GM21737 (cell line): ENCODE results near the gene PPP2R5D.
A peak's percentile ranks its signal among the peaks of the same experiment; 100 is the strongest.
"Not testable (repeated sequence)": the region's sequence is repeated elsewhere in the genome, so short reads cannot be mapped to it uniquely, and the experiment has no call there.

ENCODE experiments used
- ATAC-seq: cut with Tn5 transposase; IDR thresholded peaks from one replicate; pipeline ENCODE4 v1.9.1; 2021; ENCODE audit warnings: mild to moderate bottlenecking, moderate library complexity; ENCODE audit not compliant: unreplicated experiment

PPP2R5D gene

DNA sequence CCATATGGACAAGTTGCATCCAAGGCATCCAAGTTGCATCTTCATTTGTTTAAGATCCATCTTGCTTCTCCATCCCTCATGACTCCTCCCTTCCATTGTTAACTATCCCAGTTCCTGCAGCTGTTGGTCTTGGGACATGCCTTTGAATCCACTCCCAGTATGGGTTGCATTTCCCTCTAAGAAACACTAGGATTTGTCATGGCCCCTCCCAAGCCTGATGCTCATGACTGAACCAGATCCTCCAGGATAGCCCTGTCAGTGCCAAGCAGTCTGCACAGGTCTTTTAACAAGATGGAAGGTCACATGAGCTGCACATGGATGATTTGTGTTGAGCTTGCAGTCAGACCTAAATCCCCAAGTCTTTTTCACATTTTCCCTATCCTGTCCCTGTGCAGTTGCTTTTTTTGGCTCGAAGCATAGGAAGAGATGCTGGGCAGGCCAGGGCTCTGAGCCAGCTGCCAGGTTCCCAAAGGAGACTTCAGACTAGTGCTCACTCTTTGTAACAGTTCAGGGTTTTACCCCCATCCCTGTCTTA is 4.2 kb downstream of the PPP2R5D start:
- no peak for ATAC-seq

DNA sequence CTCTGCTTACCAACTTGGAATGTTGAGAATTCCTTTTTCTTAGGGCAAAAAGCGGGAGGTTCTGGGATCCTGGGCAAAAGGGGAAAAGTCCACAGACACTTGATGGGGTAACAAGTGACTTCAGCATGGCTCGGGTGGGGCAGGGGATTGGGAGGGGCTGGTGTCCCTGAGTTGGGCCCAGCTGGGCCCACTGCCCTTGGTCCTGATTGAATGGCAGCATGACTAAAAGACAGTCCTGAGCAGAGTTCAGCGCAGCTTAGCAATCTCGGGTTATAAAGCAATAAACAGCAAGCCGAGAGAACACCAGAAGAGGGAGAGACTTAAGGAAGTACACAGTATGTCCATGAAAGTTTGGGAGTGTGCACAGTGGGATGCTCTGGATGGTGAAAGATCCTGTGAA is 5.6 kb downstream of the PPP2R5D start:
- ATAC-seq = no peak

DNA sequence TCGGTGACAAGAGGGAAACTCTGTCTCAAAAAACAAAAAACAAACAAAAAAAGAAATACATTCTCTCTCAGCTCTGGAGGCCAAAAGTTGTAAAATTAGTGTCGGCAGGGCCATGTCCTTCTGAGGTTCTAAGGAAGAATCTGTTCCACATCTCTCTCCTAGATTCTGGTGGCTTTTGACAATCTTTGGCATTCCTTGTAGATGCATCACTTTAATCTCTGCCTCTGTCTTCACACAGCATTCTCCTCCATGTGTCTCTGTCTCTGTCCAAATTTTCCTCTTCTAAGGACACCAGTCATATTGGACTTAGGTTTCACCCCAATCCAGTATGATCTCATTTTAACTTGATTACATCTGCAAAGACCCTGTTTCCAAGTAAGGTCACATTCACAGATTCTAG is 9.1 kb downstream of the PPP2R5D start:
- no peak for ATAC-seq

DNA sequence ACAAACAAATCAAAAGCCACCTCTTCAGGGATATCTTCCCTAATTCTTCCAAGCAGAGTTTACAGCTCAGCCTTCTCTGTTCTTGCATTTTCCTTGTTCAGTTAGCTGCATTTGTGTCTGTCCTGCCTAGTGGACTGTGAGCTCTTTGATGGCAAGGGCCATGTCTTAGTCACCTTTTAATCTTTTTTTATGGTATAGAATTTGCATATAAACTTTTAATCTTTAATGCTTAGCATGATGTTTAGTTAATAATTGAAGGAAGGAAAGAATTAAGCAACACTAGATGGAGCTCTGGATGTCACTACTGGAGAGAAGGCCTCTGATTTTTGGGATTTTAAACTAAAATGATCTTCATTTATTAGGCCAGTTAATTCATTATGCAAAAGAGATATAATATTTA is 12.1 kb downstream of the PPP2R5D start:
- no peak for ATAC-seq

DNA sequence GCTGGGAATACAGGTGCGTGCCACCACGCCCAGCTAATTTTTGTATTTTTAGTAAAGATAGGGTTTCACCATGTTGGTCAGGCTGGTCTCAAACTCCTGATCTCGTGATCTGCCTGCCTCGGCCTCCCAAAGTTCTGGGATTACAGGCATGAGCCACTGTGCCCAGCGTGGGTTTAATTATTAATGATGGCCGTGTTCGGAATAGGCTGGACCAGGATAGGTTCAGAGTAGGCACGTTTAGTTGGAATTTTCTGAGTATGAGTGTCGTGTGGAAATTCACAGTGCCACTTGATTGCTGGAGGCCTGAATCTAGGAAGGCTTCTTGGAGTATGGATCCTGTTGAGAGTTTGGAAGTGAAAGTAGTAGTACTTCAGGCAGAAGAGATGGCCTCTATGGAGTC is 13.8 kb downstream of the PPP2R5D start:
- not testable (repeated sequence) for ATAC-seq

DNA sequence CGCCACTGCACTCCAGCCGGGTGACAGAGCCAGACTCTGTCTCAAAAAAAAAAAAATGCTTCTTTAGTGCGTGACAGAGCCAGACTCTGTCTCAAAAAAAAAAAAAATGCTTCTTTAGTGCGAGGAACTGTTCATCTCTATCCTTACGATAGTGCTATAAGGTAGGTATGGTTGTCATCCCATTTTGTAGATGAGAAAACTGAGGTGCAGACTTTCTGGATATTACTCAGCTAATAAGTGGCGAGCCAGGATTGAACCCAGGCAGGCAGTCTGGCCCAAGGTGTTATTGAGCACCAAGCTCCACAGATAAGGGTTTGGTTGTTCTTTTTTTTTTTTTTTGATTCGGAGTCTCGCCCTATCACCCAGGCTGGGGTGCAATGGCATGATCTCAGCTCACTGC is 17.5 kb downstream of the PPP2R5D start:
- ATAC-seq = no peak

DNA sequence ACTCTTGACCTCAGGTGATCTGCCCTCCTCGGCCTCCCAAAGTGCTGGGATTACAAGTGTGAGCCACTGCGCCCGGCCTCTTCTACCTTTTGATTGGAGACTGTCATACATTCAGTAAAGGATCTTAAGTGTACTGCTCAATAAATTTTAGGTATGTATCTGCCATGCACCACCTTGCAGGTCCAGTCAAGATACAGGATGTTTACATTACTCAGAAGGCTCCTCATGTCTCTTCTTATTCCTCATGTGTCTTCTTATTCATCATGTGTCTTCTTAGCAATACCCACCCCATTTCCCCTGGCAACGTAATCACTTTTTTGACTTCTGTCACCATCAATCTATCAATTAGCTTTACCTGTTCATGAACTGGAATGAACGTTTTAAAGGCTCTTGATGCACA is 21.5 kb downstream of the PPP2R5D start:
- no peak for ATAC-seq

DNA sequence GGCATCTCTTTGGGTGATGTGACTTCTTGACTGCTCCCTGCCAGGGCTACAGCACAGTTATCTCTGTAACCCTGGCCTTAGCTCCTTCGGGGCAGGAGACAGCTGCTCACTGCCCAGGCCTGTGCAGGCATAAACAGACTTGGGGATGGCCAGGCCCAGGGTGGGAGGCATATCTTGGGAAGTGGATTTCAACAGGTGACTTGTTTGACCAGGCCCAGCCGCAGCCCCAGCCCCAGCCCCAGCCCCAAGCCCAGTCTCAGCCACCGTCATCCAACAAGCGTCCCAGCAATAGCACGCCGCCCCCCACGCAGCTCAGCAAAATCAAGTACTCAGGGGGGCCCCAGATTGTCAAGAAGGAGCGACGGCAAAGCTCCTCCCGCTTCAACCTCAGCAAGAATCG is 21.9 kb downstream of the PPP2R5D start:
- ATAC-seq = no peak

DNA sequence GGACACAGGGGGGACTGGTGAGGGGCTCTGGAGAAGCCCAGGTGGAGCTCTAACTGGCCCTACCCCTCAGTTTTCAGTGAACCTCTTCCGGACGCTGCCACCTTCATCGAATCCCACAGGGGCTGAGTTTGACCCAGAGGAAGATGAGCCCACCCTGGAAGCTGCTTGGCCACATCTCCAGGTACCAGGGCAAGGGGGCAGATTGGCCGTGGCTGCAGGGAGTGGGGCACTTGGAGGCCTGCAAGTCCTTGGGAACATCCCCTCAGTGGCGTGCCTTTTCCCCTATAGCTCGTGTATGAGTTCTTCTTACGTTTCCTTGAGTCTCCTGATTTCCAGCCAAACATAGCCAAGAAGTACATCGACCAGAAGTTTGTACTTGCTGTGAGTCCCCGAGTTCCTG is 22.8 kb downstream of the PPP2R5D start:
- ATAC-seq = no peak

DNA sequence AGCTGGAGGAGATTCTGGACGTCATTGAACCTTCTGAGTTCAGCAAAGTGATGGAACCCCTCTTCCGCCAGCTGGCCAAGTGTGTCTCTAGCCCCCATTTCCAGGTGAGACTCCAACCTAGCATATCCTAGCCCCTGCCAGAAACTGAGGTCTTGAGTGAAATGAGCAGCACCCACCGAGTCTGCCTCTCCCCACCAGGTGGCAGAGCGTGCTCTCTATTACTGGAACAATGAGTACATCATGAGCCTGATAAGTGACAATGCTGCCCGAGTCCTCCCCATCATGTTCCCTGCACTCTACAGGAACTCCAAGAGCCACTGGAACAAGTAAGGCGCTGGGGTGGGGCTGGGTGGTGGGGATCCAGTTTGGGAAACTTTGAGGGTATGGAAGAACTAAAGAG is 24.8 kb downstream of the PPP2R5D start:
- no peak for ATAC-seq

DNA sequence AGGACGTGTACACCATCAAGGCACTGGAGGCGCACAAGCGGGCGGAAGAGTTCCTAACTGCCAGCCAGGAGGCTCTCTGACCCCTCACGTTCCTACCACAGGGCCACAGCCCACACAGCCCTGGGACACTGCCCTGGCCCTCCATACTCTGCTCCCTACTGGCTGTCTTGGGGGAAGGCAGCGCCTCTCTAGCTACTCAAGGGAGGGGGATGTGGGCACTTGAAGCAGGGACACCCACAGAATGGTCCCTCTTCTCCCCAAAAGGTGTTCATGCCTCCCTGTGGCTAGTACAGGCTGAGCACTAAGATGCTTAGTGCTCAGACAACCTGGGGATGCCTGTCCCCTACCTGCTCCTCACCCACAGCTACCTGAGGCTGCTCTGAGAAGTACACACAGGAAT is 26.8 kb downstream of the PPP2R5D start:
- ATAC-seq = no peak

DNA sequence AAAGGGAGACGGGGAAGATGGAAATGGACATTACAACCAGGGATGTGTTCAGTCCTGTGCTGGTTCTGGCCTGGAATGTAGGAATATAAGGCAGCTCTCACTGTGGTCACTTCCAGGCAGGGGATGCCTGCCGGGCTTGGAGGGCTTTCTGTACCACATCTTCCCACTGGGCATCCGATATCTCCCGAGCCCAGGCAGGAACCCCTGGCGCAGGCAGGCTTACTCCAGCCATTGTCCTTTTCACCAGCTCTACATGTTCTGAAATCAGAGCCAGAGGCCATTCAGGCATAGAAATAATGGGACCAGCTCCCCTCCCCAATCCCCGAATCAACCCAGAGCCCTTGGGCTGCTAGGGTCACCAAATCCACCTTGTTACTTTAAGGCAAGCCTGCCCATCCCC is 28.0 kb downstream of the PPP2R5D start:
- ATAC-seq = no peak

DNA sequence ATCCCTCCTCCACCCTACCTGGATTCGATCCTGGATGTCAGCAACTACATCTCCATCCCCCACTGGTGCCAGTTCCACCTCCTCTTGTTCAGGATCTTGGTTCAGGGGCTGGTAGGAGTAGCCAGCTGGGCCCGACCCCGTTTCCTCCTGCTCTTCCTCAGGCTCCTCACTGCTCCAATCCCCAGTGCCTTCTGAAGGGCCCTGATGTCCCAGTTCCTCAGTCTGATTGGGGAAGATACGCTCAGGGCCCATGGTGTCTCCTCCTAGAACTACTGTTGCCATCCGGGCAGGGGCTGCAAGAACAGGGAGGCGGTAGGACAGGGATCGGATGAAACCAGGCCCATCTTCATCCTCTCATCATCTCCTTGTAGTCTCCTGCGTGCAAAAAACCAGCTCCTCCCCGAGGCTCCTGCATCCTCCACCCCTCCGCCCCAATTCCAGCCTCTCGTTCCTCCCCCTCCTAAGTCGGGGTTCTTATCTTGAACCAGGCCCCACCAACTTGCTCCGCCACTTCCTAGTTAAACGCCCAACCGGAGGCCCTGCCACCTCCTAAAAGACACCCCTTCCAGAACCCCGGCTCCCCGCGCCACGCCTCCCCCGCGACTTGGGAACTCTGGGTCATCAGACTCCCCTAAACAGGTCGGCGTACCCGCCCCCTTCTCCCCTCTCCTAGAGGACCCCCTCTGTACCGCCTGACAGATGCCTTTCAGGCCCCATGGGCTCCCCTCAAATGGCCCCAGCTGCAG is 28.9 kb downstream of the PPP2R5D start:
- ATAC-seq = peak; percentile 13

DNA sequence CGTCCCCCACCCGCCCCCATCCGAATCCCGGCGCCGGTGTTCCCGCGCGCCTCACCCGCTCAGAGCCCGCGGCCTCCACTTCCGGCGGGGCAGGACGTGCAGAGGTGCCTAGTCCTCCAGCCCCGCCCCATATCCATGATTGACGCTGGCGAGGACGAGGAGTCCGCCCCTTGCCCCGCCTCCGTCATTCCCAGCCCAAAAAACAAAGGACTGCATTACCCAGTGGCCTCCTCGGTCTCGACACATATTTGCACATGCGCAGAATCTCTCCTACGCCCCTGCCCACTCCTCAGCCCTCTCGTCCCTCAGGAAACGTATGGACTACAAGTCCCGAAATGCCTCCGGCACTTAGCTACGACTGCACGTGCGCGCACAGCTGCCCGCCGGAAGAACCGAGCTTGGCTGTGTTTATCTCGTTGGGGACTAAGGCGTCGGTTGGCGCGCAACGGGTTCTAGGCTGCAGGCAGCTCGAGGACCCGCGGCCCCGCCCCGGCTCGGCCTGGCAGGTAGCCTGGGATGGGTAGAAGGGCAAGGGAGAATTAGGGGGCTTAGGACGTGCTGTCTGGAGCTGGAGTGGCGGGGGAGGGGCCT is 29.6 kb downstream of the PPP2R5D start, which contains the start of the genes KLHDC3 and MEA1:
Gene KLHDC3, plus strand, starts transcription at position 407 of the 591 bp plus-strand sequence. CDS start 2,944 bp downstream, outside the sequence.
Gene MEA1, minus strand, starts transcription at position 104 of the 591 bp plus-strand sequence. CDS start 133 bp downstream, outside the sequence.
- peak; percentile 86 for ATAC-seq

DNA sequence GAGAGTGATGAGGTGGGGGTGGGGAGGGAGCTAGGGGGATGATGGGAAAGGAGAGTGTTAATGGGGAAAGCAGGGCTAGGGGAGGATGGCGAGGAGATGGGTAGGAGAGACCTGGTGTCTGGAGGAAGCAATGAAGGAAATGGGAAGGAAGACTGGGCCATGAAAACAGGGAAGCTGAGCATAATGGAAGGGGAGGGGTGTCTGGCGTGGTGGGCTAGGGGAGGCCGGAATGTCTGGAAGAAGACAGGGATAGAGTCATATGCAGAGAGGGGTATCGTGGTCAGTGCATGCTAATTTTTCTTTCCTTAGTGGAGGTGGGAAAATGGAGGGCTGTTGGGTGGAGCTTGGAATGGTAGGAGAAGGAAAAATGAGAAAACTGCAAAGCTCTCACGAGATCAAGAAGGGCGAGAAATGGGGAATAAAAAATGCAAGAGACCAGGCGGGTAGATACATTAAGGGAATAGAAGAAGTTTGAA is 30.1 kb downstream of the PPP2R5D start:
- ATAC-seq = no peak

DNA sequence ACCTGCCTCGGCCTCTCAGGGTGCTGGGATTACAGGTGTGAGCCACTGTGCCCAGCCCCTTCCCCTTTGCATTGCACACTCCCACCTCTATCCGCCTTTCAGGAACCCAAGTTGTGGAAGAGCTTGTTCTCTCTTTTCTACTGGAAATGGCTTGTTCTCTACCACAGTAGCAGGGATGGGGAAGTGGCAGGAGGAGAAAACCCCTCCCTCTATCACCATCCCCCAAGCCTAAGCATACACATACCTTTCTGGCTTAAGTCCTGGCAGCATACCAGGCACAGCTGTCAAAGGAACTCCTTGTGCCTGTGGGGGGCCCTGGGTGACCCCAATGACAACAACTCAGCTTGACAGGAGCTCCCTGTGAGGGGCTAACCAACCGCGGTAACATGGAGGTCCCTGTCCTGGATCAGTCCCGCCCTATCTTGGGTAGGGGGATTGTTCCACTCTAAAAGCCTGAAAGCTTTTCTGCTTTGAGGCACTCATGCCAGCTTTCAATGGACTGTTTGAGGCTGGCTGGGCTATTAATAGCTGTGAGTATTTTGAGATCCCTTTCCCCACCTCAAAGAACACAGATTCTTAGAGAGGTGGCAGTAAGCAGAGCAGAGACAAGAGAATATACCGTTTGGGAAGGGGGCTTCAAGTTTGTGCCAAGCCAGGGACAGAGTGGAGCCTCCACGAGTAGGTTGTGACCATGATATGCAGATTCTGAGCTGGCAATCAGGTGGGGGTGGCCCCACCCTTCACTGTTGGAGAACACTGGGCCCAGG is 32.0 kb downstream of the PPP2R5D start:
- ATAC-seq = no peak

DNA sequence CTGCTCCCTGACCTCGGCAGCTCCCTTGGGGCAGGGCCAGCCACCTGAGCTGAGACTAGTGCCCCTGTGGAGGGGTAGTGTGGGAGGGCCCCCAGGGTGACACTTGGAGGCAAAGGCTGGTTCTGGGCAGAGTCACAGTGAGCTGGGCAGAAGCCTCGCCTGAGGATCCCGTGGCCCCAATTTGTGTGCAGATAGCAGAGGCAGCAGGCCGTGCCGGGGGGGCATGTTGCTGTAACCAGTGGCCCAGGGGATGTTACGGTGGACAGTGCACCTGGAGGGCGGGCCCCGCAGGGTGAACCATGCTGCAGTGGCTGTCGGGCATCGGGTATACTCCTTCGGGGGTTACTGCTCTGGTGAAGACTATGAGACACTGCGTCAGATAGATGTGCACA is 32.6 kb downstream of the PPP2R5D start:
- ATAC-seq = no peak

DNA sequence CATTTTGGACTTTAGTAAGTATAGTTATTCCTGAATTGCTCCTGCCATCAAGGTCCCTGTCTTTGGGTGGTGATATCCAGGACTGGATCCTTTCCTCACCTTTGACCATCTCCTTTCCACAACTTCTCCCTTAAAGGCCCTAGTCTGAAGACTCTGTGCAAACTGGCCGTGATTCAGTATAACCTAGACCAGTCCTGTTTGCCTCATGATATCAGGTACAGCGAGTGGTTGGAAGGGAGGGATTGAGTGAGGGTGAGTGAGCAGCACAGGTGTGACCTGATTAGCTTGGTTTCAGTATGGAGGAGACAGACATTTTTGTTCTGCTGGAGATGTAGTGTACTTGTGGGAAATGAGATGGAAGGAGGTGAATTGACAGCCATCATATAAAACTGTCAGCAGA is 34.8 kb downstream of the PPP2R5D start:
- no peak for ATAC-seq

DNA sequence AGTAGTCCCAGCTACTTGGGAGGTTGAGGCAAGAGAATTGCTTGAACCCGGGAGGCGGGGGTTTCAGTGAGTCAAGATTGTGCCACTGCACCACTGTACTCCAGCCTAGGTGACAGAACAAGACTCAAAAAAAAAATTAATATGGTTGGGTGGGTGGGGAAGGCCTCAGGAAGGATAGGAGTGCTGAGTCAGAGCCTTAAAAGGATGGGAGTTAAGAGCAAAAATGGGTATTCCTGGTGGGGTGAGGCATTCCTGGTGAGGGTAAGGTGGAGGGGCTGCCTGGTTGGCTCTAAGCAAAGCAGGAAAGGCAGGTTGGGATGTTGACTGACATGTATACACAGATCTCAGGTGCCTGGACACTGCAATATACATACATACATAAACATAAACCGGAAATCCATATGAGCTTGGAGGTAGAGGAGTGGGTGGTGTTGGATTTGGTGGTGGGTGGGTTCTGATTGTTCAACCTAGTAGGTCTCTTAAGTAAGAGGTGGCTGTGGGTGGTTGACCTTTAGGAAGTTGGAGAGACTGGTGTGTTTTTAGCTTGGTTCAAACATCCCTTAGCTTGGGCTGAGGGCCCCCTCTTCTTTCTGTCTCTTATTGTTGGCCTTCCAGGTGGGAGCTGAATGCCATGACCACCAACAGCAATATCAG is 35.8 kb downstream of the PPP2R5D start:
- ATAC-seq = no peak

DNA sequence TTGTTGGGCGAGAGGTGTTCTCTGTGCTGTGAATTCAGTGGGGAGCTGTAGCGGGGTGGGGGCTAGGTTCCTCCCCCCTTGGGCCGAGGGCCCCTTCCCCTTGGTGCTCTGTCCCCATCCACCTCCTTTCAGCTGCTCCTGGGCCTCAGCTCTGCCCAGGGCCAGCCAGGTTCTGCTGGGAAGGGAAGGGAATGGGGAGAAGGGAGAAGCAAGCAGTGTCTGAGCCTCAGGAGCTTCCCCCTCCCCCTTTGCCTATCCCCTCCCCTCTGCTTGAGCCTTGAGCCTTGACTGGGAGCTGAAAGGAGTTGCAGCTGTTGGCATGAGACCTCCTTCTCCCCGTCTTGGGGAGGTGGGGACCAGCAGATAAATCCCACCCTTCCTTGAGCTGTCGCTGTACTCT is 36.5 kb downstream of the PPP2R5D start:
- ATAC-seq = no peak
